Smooth muscle cell (in vitro differentiated cells): ENCODE data around the gene MAP1LC3C. TPM values are rescaled to one million over a fixed set of nuclear protein-coding genes. Genes with fewer than 3 reads are reported as not detected.
A peak's percentile ranks its signal among the peaks of the same experiment; 100 is the strongest.

ENCODE experiments used
- DNase-seq: peaks from one replicate; lab custom pipeline; 2025; ENCODE audit not compliant: unreplicated experiment; lab: John Stamatoyannopoulos, UW
- H2AFZ ChIP-seq: fragments of 200-600 bp; sonication (generic); 2 replicates; pipeline ENCODE4 v1.6.0; 2016; ENCODE audit warnings: antibody characterized with exemption, low read depth, mild to moderate bottlenecking
- H3F3A ChIP-seq: fragments of 200-600 bp; sonication (generic); 2 replicates; pipeline ENCODE4 v1.6.0; 2017; ENCODE audit warnings: antibody characterized with exemption, low read depth
- H3K27ac ChIP-seq: fragments of 200-600 bp; sonication (generic); 2 replicates; pipeline ENCODE4 v1.5.1; 2016; ENCODE audit warnings: low read depth, mild to moderate bottlenecking
- H3K27me3 ChIP-seq: fragments of 200-600 bp; sonication (generic); 2 replicates; pipeline ENCODE4 v1.6.1; 2016; ENCODE audit warnings: low read depth, mild to moderate bottlenecking
- H3K36me3 ChIP-seq: fragments of 200-600 bp; sonication (generic); 2 replicates; pipeline ENCODE4 v1.5.1; 2016; ENCODE audit warnings: low read depth
- H3K4me1 ChIP-seq: fragments of 200-600 bp; sonication (generic); 2 replicates; pipeline ENCODE4 v1.5.1; 2016; ENCODE audit warnings: low read depth
- H3K4me2 ChIP-seq: fragments of 200-600 bp; sonication (generic); 2 replicates; pipeline ENCODE4 v1.6.0; 2016; ENCODE audit warnings: mild to moderate bottlenecking
- H3K4me3 ChIP-seq: fragments of 200-600 bp; sonication (generic); 2 replicates; pipeline ENCODE4 v1.5.1; 2016; ENCODE audit warnings: mild to moderate bottlenecking
- H3K79me2 ChIP-seq: fragments of 200-600 bp; sonication (generic); 2 replicates; pipeline ENCODE4 v1.6.0; 2016; ENCODE audit warnings: low read depth, mild to moderate bottlenecking
- H3K9ac ChIP-seq: fragments of 200-600 bp; sonication (generic); 2 replicates; pipeline ENCODE4 v1.6.0; 2016; ENCODE audit warnings: low read depth
- H3K9me3 ChIP-seq: fragments of 200-600 bp; sonication (generic); replicated peaks from 2 replicates; pipeline ENCODE4 v1.5.1; 2016; ENCODE audit warnings: low read depth
- H4K20me1 ChIP-seq: fragments of 200-600 bp; sonication (generic); 2 replicates; pipeline ENCODE4 v1.6.0; 2016; ENCODE audit warnings: low read depth
- WGBS: methylation state at CpG from one replicate; pipeline ENCODE4 v1.1.7; 2016; ENCODE audit warnings: low lambda C conversion rate; 5-methylcytosine and 5-hydroxymethylcytosine counted together
- polyA plus RNA-seq: library from polyadenylated mRNA; unstranded; fragments of >200 nt; fragmentation: Nextera tagmentation; extraction: Ambion mirVana; gene quantifications from 2 replicates; pipeline ENCODE4 v1.2.1, GENCODE V29; 2016
- total RNA-seq: library from RNA; depleted of rRNA; stranded (reverse); fragments of >200 nt; gene quantifications from 2 replicates; pipeline ENCODE4 v1.2.3, GENCODE V29; 2014
- TF ChIP-seq, protein P1 (sequence below): fragments of 200-600 bp; sonication (generic); IDR thresholded peaks from 2 replicates; pipeline ENCODE4 v1.5.1; 2017; ENCODE audit warnings: borderline replicate concordance, mild to moderate bottlenecking, antibody characterized with exemption; ENCODE audit not compliant: insufficient read depth, poor library complexity, severe bottlenecking

The MAP1LC3C gene
- total and polyA plus RNA-seq, 2 experiments from 2014 or later, result 0.48 TPM; not detected in 1

GRCh38 chr1:241979926-241980325, 19.0 kb downstream of the MAP1LC3C start:
- no peak for DNase-seq
- no peak overlapping the region for H3K4me2 ChIP-seq
- H3K4me1 ChIP-seq, result no peaks in the 10 kb centered on the region
- H3K27me3 ChIP-seq, result no peaks in the 10 kb centered on the region
- no peaks in the 10 kb centered on the region for H3F3A ChIP-seq
- no peak overlapping the region for H2AFZ ChIP-seq
- H4K20me1 ChIP-seq, result no peaks in the 10 kb centered on the region
- no peaks in the 10 kb centered on the region for H3K9me3 ChIP-seq
- H3K36me3 ChIP-seq, result no peaks in the 10 kb centered on the region
- H3K4me3 ChIP-seq, result no peak overlapping the region
- TF ChIP-seq, protein P1, sequence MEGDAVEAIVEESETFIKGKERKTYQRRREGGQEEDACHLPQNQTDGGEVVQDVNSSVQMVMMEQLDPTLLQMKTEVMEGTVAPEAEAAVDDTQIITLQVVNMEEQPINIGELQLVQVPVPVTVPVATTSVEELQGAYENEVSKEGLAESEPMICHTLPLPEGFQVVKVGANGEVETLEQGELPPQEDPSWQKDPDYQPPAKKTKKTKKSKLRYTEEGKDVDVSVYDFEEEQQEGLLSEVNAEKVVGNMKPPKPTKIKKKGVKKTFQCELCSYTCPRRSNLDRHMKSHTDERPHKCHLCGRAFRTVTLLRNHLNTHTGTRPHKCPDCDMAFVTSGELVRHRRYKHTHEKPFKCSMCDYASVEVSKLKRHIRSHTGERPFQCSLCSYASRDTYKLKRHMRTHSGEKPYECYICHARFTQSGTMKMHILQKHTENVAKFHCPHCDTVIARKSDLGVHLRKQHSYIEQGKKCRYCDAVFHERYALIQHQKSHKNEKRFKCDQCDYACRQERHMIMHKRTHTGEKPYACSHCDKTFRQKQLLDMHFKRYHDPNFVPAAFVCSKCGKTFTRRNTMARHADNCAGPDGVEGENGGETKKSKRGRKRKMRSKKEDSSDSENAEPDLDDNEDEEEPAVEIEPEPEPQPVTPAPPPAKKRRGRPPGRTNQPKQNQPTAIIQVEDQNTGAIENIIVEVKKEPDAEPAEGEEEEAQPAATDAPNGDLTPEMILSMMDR, result no peak
- H3K79me2 ChIP-seq, result no peaks in the 10 kb centered on the region
- no peak overlapping the region for H3K27ac ChIP-seq
- WGBS, result 85% methylated on average over 1 of the region's 1 CpG
- no peak overlapping the region for H3K9ac ChIP-seq

DNA sequence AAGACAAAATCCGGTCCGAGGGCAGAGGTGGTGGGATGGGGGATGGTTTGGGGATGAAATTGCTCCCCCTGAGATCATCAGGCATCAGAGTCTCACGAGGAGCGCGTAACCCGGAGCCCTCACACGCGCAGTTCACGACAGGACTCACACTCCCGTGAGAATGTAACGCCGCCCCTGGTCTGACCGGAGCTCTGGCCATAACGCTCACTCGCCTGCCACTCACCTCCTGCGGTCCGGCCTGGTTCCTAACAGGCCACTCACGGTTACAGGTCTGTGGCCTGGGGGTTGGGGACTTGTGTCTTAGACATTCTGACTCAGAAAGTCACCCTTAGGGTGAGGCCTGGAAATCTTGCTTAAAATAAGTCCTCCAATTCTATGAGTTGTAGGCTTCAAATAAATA, 19.8 kb downstream of the MAP1LC3C start:
- DNase-seq, result no peak
- WGBS, result 96% methylated on average over 11 of the region's 18 CpGs
- no peaks in the 10 kb centered on the region for H3K36me3 ChIP-seq

GRCh38 chr1:241976229-241976628, 22.7 kb downstream of the MAP1LC3C start:
- Histone ChIP-seq H3K36me3 (no peaks in the 10 kb centered on the region), H3K79me2 (no peaks in the 10 kb centered on the region), H3K27me3 (no peaks in the 10 kb centered on the region), H4K20me1 (no peaks in the 10 kb centered on the region), H3K4me1 (no peaks in the 10 kb centered on the region), H2AFZ (no peak overlapping the region), H3K27ac (no peak overlapping the region), H3K4me2 (no peak overlapping the region), H3F3A (no peaks in the 10 kb centered on the region), H3K9me3 (no peaks in the 10 kb centered on the region), H3K4me3 (no peak overlapping the region), H3K9ac (no peak overlapping the region)
- TF ChIP-seq, protein P1, result no peak
- no peak for DNase-seq
- 85% methylated on average over 6 of the region's 6 CpGs for WGBS

More for the DNA sequence above, 19.8 kb downstream of the MAP1LC3C start:
- Histone ChIP-seq H3K4me2 (no peak overlapping the region), H3K79me2 (no peaks in the 10 kb centered on the region), H3K9me3 (no peaks in the 10 kb centered on the region), H3K4me1 (no peaks in the 10 kb centered on the region), H2AFZ (no peak overlapping the region), H3K9ac (no peak overlapping the region), H4K20me1 (no peaks in the 10 kb centered on the region), H3K27me3 (no peaks in the 10 kb centered on the region), H3K4me3 (no peak overlapping the region), H3K27ac (no peak overlapping the region), H3F3A (no peaks in the 10 kb centered on the region)
- TF ChIP-seq, protein P1, result no peak

GRCh38 chr1:241972703-241973369, 26.1 kb downstream of the MAP1LC3C start:
- no peaks in the 10 kb centered on the region for H3K27me3 ChIP-seq
- H3K36me3 ChIP-seq, result no peaks in the 10 kb centered on the region
- no peaks in the 10 kb centered on the region for H3K4me1 ChIP-seq
- no peak for DNase-seq
- no peaks in the 10 kb centered on the region for H3K79me2 ChIP-seq
- no peaks in the 10 kb centered on the region for H3K9me3 ChIP-seq
- H3K4me2 ChIP-seq, result no peak overlapping the region
- H3K4me3 ChIP-seq, result no peak overlapping the region
- no peaks in the 10 kb centered on the region for H3F3A ChIP-seq
- TF ChIP-seq, protein P1, result no peak
- H3K9ac ChIP-seq, result peak overlapping the region; percentile 13
- H2AFZ ChIP-seq, result no peak overlapping the region
- WGBS, result 73% methylated on average over 6 of the region's 6 CpGs
- H3K27ac ChIP-seq, result no peak overlapping the region
- no peaks in the 10 kb centered on the region for H4K20me1 ChIP-seq
